GM18909 (cell line): ENCODE data around the gene DNM2.
"Not testable (repeated sequence)": the region's sequence is repeated elsewhere in the genome, so short reads cannot be mapped to it uniquely, and the experiment has no call there.

ENCODE experiments used
- ATAC-seq: cut with Tn5 transposase; IDR thresholded peaks from one replicate; pipeline ENCODE4 v1.9.1; 2021; ENCODE audit warnings: mild to moderate bottlenecking; ENCODE audit not compliant: unreplicated experiment, poor library complexity

Gene DNM2

GRCh38 chr19:10720607-10721125, 2.8 kb downstream of the DNM2 start:
- no peak for ATAC-seq

GRCh38 chr19:10723591-10723990, 5.7 kb downstream of the DNM2 start:
- ATAC-seq: no peak

GRCh38 chr19:10724573-10725071, 6.7 kb downstream of the DNM2 start:
- no peak for ATAC-seq

- ATAC-seq: no peak
Observed at GRCh38 chr19:10725415-10725814, 7.5 kb downstream of the DNM2 start.

- no peak for ATAC-seq
Observed at GRCh38 chr19:10726268-10726667, 8.4 kb downstream of the DNM2 start.

- ATAC-seq: no peak
Observed at GRCh38 chr19:10727685-10728201, 9.9 kb downstream of the DNM2 start.

GRCh38 chr19:10729411-10729810, 11.5 kb downstream of the DNM2 start:
- ATAC-seq: no peak

- ATAC-seq: no peak
Observed at GRCh38 chr19:10730932-10731331, 13.1 kb downstream of the DNM2 start.

GRCh38 chr19:10735741-10736140, 17.9 kb downstream of the DNM2 start:
- ATAC-seq: no peak

GRCh38 chr19:10736189-10736588, 18.3 kb downstream of the DNM2 start:
- no peak for ATAC-seq

- no peak for ATAC-seq
Observed at GRCh38 chr19:10736916-10737551, 19.2 kb downstream of the DNM2 start.

GRCh38 chr19:10737722-10738121, 19.8 kb downstream of the DNM2 start:
- ATAC-seq: no peak

- no peak for ATAC-seq
Observed at GRCh38 chr19:10740798-10741197, 22.9 kb downstream of the DNM2 start.

- no peak for ATAC-seq
Observed at GRCh38 chr19:10742476-10742875, 24.6 kb downstream of the DNM2 start.

GRCh38 chr19:10744253-10744798, 26.4 kb downstream of the DNM2 start:
- no peak for ATAC-seq

GRCh38 chr19:10744801-10745293, 27.0 kb downstream of the DNM2 start:
- ATAC-seq: no peak

GRCh38 chr19:10746437-10746836, 28.6 kb downstream of the DNM2 start:
- not testable (repeated sequence) for ATAC-seq

GRCh38 chr19:10747271-10747670, 29.4 kb downstream of the DNM2 start:
- ATAC-seq: no peak

- ATAC-seq: no peak
Observed at GRCh38 chr19:10747674-10748073, 29.8 kb downstream of the DNM2 start.

- no peak for ATAC-seq
Observed at GRCh38 chr19:10748195-10748926, 30.5 kb downstream of the DNM2 start.

- no peak for ATAC-seq
Observed at GRCh38 chr19:10748927-10749434, 31.1 kb downstream of the DNM2 start.
